Ishikawa (cell line): ENCODE results near the gene TMEM92.

Source experiments
- CEBPB ChIP-seq: IDR thresholded peaks from 2 replicates; pipeline ENCODE4 v1.6.1; 2012
- CREB1 ChIP-seq: IDR thresholded peaks from 2 replicates; pipeline ENCODE4 v1.6.1; 2012; ENCODE audit warnings: low read depth
- EGR1 ChIP-seq: IDR thresholded peaks from 2 replicates; pipeline ENCODE4 v1.6.1; 2012
- EP300 ChIP-seq: IDR thresholded peaks from 2 replicates; pipeline ENCODE4 v1.6.1; 2012; ENCODE audit warnings: borderline replicate concordance
- FOXM1 ChIP-seq: IDR thresholded peaks from 2 replicates; pipeline ENCODE4 v1.6.1; 2012; ENCODE audit warnings: low read depth, borderline replicate concordance
- NFIC ChIP-seq: IDR thresholded peaks from 2 replicates; pipeline ENCODE4 v1.6.1; 2012
- RAD21 ChIP-seq: IDR thresholded peaks from 2 replicates; pipeline ENCODE4 v1.6.1; 2012; ENCODE audit warnings: low read depth
- TAF1 ChIP-seq: IDR thresholded peaks from 2 replicates; pipeline ENCODE4 v1.6.1; 2012; ENCODE audit warnings: low read depth, mild to moderate bottlenecking
- TCF12 ChIP-seq: IDR thresholded peaks from 2 replicates; pipeline ENCODE4 v1.6.1; 2012; ENCODE audit warnings: low read depth
- TEAD4 ChIP-seq: IDR thresholded peaks from 2 replicates; pipeline ENCODE4 v1.6.1; 2012
- YY1 ChIP-seq: IDR thresholded peaks from 2 replicates; pipeline ENCODE4 v1.6.1; 2012; ENCODE audit warnings: low read depth
- ZBTB7A ChIP-seq: IDR thresholded peaks from 2 replicates; pipeline ENCODE4 v1.6.1; 2012; ENCODE audit warnings: low read depth
- TF ChIP-seq, protein P1 (sequence below): IDR thresholded peaks from 2 replicates; pipeline ENCODE4 v1.6.1; 2012
- TF ChIP-seq, protein P2 (sequence below): IDR thresholded peaks from 2 replicates; pipeline ENCODE4 v1.6.1; 2012
- TF ChIP-seq, protein P3 (sequence below): IDR thresholded peaks from 2 replicates; pipeline ENCODE4 v1.6.1; 2012; ENCODE audit warnings: low read depth, mild to moderate bottlenecking

TMEM92 gene

DNA sequence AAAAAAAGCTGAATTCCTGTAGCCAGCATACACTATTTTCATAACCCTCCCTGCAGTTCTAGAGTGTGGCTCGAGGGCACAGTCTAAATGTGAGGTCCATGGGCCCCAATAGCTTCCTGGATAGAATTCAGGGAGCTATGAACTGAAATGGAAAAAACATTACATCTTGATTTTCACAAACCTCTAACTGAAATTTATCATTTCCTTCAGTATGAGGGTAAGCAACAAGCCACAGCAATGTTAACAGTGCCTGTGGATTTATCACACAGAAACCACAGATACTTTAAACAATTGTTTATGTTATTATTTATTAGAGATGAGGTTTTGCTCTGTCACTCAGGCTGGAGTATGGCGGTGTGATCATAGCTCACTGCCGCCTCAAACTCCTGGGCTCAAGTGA lies 18.2 kb downstream of the TMEM92 start:
- no peak for TF ChIP-seq TAF1

DNA sequence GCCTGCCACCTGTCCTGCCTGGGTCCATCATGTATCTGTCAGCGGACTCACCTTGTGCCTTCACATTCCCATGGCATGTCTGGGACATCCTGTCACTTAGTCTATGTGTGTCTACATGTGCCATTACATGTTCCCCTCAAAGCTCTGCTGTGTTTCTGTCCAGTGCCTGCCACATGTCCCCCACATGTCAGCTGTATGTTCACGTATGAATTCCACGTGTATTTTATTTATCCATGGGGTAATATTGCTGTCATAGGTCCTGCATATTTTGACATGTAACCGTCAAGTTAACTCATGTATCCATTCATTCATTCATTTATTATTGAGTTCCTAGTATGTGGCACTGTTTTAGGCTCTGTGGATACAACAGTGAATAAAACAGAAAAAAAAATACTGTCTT lies 20.8 kb downstream of the TMEM92 start:
- TF ChIP-seq CREB1 = no peak
- TF ChIP-seq, protein P1, sequence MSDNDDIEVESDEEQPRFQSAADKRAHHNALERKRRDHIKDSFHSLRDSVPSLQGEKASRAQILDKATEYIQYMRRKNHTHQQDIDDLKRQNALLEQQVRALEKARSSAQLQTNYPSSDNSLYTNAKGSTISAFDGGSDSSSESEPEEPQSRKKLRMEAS = no peak
- TF ChIP-seq, protein P2, sequence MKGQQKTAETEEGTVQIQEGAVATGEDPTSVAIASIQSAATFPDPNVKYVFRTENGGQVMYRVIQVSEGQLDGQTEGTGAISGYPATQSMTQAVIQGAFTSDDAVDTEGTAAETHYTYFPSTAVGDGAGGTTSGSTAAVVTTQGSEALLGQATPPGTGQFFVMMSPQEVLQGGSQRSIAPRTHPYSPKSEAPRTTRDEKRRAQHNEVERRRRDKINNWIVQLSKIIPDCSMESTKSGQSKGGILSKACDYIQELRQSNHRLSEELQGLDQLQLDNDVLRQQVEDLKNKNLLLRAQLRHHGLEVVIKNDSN = no peak
- TF ChIP-seq NFIC = no peak
- no peak for TF ChIP-seq ZBTB7A
- TF ChIP-seq TAF1 = no peak
- TF ChIP-seq TCF12 = no peak
- TF ChIP-seq EGR1 = no peak
- TF ChIP-seq RAD21 = no peak
- TF ChIP-seq, protein P3, sequence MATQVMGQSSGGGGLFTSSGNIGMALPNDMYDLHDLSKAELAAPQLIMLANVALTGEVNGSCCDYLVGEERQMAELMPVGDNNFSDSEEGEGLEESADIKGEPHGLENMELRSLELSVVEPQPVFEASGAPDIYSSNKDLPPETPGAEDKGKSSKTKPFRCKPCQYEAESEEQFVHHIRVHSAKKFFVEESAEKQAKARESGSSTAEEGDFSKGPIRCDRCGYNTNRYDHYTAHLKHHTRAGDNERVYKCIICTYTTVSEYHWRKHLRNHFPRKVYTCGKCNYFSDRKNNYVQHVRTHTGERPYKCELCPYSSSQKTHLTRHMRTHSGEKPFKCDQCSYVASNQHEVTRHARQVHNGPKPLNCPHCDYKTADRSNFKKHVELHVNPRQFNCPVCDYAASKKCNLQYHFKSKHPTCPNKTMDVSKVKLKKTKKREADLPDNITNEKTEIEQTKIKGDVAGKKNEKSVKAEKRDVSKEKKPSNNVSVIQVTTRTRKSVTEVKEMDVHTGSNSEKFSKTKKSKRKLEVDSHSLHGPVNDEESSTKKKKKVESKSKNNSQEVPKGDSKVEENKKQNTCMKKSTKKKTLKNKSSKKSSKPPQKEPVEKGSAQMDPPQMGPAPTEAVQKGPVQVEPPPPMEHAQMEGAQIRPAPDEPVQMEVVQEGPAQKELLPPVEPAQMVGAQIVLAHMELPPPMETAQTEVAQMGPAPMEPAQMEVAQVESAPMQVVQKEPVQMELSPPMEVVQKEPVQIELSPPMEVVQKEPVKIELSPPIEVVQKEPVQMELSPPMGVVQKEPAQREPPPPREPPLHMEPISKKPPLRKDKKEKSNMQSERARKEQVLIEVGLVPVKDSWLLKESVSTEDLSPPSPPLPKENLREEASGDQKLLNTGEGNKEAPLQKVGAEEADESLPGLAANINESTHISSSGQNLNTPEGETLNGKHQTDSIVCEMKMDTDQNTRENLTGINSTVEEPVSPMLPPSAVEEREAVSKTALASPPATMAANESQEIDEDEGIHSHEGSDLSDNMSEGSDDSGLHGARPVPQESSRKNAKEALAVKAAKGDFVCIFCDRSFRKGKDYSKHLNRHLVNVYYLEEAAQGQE = no peak
- TF ChIP-seq TEAD4 = no peak
- TF ChIP-seq FOXM1 = no peak

DNA sequence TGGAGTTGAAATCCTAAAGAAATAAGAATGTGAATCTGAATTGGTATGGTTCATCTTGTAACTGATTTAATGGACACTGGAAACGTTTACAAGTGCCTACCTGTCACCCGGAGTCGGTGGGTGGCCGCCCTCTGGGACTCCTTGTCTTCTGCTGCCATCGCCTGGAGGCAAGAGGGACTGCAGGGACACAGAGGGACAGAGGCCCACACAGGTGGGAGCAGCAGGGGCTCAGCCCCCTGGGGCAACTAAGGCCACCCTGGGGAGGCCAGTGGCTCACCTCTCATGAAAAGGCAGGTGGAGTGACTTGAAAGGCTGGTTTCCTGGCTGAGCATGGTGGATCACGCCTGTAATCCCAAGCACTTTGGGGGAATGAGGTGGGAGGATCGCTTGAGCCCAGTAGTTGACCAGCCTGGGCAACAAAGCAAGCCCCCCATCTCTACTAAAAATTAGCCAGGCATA lies 23.2 kb downstream of the TMEM92 start:
- TF ChIP-seq ZBTB7A = peak; percentile 98
- no peak for TF ChIP-seq YY1
- TF ChIP-seq RAD21 = peak; percentile 99

DNA sequence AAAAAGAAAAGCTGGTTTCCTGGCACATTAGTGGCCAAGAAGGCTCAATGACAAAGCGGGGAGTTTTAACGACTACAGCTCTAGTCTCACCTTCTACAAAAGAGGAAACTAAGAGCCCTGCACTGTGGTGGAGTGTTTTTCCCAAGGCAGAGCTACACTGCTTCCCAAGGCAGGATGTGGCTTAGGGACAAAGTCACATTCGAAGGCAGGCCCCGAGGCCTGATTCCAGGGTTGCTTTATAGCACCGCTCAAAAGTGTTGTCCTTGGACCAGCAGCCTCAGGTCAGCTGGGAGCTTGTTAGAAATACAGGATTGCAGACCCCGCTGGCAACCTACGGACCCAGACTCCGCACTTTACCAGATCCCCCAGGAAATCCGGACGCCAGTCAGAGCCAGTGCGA lies 23.8 kb downstream of the TMEM92 start:
- TF ChIP-seq NFIC (no peak), RAD21 (no peak), YY1 (no peak), CREB1 (no peak), FOXM1 (no peak), TEAD4 (no peak), EP300 (no peak), EGR1 (no peak), ZBTB7A (no peak), CEBPB (no peak), TAF1 (no peak), TCF12 (no peak)
- TF ChIP-seq, protein P3 = no peak
- TF ChIP-seq, protein P1 = no peak
- TF ChIP-seq, protein P2 = no peak

DNA sequence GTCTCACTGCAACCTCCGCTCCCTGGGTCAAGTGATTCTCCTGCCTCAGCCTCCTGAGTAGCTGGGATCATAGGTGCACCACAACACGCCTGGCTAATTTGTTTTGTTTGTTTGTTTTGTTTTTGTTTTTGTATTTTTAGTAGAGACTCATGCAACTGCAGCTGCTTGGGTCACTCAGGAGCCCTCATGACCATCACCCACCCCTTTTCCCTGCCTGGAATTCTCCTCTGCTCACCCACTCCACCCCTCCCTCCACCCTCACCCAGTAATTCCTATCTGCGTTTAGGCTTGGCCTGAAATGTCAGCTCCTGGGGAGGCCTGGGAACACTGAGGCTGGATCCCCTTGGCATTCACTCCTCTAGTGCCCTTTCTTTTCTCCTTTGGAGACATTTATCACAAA lies 25.5 kb downstream of the TMEM92 start:
- TF ChIP-seq CEBPB (no peak), CREB1 (no peak), TCF12 (no peak), NFIC (no peak), TAF1 (no peak), RAD21 (no peak), EP300 (no peak), YY1 (no peak)
- TF ChIP-seq, protein P2 = no peak
- TF ChIP-seq, protein P3 = no peak
- TF ChIP-seq, protein P1 = no peak
